OCI-LY3 (cell line): ENCODE data around the gene NGFR.

Source experiments
- H2AFZ ChIP-seq: fragments of 200-600, 300-600 bp; shearing (Covaris generic); 2 replicates; pipeline ENCODE4 v1.6.0; 2014; ENCODE audit warnings: antibody characterized with exemption, low read depth, low read length
- H3K27ac ChIP-seq: fragments of 200-600, 300-600 bp; sonication (generic); 2 replicates; pipeline ENCODE4 v1.5.1; 2014; ENCODE audit warnings: mild to moderate bottlenecking, low read length, moderate library complexity, mixed read lengths
- H3K27me3 ChIP-seq: fragments of 200-600, 300-600 bp; sonication (generic); 2 replicates; pipeline ENCODE4 v1.6.1; 2014; ENCODE audit warnings: low read depth, low read length, mixed read lengths
- H3K36me3 ChIP-seq: fragments of 200-600, 300-600 bp; sonication (generic); replicated peaks from 2 replicates; pipeline ENCODE3; 2014; ENCODE audit warnings: low read depth, low read length, mixed read lengths
- H3K4me1 ChIP-seq: fragments of 300-600, 200-600 bp; sonication (generic); 2 replicates; pipeline ENCODE4 v1.6.1; 2014; ENCODE audit warnings: low read length, mixed read lengths
- H3K4me2 ChIP-seq: fragments of 200-600, 300-600 bp; sonication (generic); 2 replicates; pipeline ENCODE4 v1.6.1; 2014; ENCODE audit warnings: low read length, mixed read lengths
- H3K4me3 ChIP-seq: fragments of 300-600, 200-600 bp; sonication (generic); 2 replicates; pipeline ENCODE4 v1.5.1; 2014; ENCODE audit warnings: antibody characterized with exemption, mild to moderate bottlenecking, low read length, moderate library complexity
- H3K79me2 ChIP-seq: fragments of 300-600, 200-600 bp; shearing (Covaris generic); 2 replicates; pipeline ENCODE4 v1.6.1; 2014; ENCODE audit warnings: mild to moderate bottlenecking, low read length, mixed read lengths
- H3K9ac ChIP-seq: fragments of 300-600, 200-600 bp; shearing (Covaris generic); 2 replicates; pipeline ENCODE4 v1.6.0; 2014; ENCODE audit warnings: mild to moderate bottlenecking, low read length, moderate library complexity
- H3K9me3 ChIP-seq: fragments of 200-600, 300-600 bp; shearing (Covaris generic); 2 replicates; pipeline ENCODE4 v1.6.1; 2014; ENCODE audit warnings: low read length, mixed read lengths; ENCODE audit not compliant: insufficient read depth
- H4K20me1 ChIP-seq: fragments of 200-600, 300-600 bp; sonication (generic); 2 replicates; pipeline ENCODE4 v1.6.1; 2016; ENCODE audit warnings: low read length, mixed read lengths; ENCODE audit not compliant: insufficient read depth
- EZH2phosphoT487 ChIP-seq: fragments of 200-600 bp; shearing (Covaris generic); IDR thresholded peaks from 2 replicates; pipeline ENCODE4 v1.6.1; 2018; ENCODE audit warnings: antibody characterized with exemption, mixed run types, low read depth
- TF ChIP-seq, protein P1 (sequence below): fragments of 200-600, 300-600 bp; sonication (generic); IDR thresholded peaks from 2 replicates; pipeline ENCODE4 v1.5.1; 2014; ENCODE audit warnings: antibody characterized with exemption, low read length, low read depth

NGFR gene

GRCh38 chr17:49554694-49555494 is 59.8 kb downstream of the NGFR start:
- no peaks in the 10 kb centered on the region for H4K20me1 ChIP-seq
- no peaks in the 10 kb centered on the region for H3K36me3 ChIP-seq
- H3K4me3 ChIP-seq: no peak overlapping the region
- no peaks in the 10 kb centered on the region for H3K79me2 ChIP-seq
- H3K9me3 ChIP-seq: no peaks in the 10 kb centered on the region
- H3K27me3 ChIP-seq: no peaks in the 10 kb centered on the region
- no peak overlapping the region for H2AFZ ChIP-seq
- H3K27ac ChIP-seq: no peak overlapping the region
- TF ChIP-seq EZH2phosphoT487: no peak
- TF ChIP-seq, protein P1, sequence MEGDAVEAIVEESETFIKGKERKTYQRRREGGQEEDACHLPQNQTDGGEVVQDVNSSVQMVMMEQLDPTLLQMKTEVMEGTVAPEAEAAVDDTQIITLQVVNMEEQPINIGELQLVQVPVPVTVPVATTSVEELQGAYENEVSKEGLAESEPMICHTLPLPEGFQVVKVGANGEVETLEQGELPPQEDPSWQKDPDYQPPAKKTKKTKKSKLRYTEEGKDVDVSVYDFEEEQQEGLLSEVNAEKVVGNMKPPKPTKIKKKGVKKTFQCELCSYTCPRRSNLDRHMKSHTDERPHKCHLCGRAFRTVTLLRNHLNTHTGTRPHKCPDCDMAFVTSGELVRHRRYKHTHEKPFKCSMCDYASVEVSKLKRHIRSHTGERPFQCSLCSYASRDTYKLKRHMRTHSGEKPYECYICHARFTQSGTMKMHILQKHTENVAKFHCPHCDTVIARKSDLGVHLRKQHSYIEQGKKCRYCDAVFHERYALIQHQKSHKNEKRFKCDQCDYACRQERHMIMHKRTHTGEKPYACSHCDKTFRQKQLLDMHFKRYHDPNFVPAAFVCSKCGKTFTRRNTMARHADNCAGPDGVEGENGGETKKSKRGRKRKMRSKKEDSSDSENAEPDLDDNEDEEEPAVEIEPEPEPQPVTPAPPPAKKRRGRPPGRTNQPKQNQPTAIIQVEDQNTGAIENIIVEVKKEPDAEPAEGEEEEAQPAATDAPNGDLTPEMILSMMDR: no peak
- H3K4me2 ChIP-seq: no peak overlapping the region
- H3K4me1 ChIP-seq: peaks cover 7% of the 10 kb centered on the region
- no peak overlapping the region for H3K9ac ChIP-seq

GRCh38 chr17:49555495-49556222 is 60.6 kb downstream of the NGFR start:
- peak overlapping the region; percentile 64 for H3K9ac ChIP-seq
- H3K27ac ChIP-seq: no peak overlapping the region

GRCh38 chr17:49556223-49556943 is 61.3 kb downstream of the NGFR start:
- H3K4me2 ChIP-seq: peak overlapping the region; percentile 96
- H3K9ac ChIP-seq: peak overlapping the region; percentile 64
- H3K36me3 ChIP-seq: no peaks in the 10 kb centered on the region
- H3K27ac ChIP-seq: no peak overlapping the region
- no peaks in the 10 kb centered on the region for H3K27me3 ChIP-seq
- H3K9me3 ChIP-seq: no peaks in the 10 kb centered on the region
- H3K79me2 ChIP-seq: no peaks in the 10 kb centered on the region
- H2AFZ ChIP-seq: peak overlapping the region; percentile 99
- no peaks in the 10 kb centered on the region for H4K20me1 ChIP-seq
- peaks cover 7% of the 10 kb centered on the region for H3K4me1 ChIP-seq
- TF ChIP-seq EZH2phosphoT487: no peak
- TF ChIP-seq, protein P1: peak; percentile 93
- peak overlapping the region; percentile 68 for H3K4me3 ChIP-seq

More at GRCh38 chr17:49555495-49556222, 60.6 kb downstream of the NGFR start:
- H2AFZ ChIP-seq: peak overlapping the region; percentile 99
- H3K4me3 ChIP-seq: peak overlapping the region; percentile 68
- TF ChIP-seq EZH2phosphoT487: no peak
- TF ChIP-seq, protein P1: no peak
- H3K9me3 ChIP-seq: no peaks in the 10 kb centered on the region
- no peaks in the 10 kb centered on the region for H3K36me3 ChIP-seq
- H3K4me2 ChIP-seq: peak overlapping the region; percentile 96
- peaks cover 7% of the 10 kb centered on the region for H3K4me1 ChIP-seq
- no peaks in the 10 kb centered on the region for H3K79me2 ChIP-seq
- H3K27me3 ChIP-seq: no peaks in the 10 kb centered on the region
- no peaks in the 10 kb centered on the region for H4K20me1 ChIP-seq
